Inflammatory macrophage (primary cell): ENCODE measurements around the gene DDX24.
"Not testable (repeated sequence)": the region's sequence is repeated elsewhere in the genome, so short reads cannot be mapped to it uniquely, and the experiment has no call there.

ENCODE experiments used
- DNase-seq, 2 donors: peaks; one replicate each; pipeline ENCODE4 v3.0.0-alpha.2; 2020 to 2022

DDX24 gene

GRCh38 chr14:94077823-94078222 lies 3.2 kb downstream of the DDX24 start:
- DNase-seq, result no peak

- no peak for DNase-seq
These were observed 3.7 kb downstream of the DDX24 start for GRCh38 chr14:94077111-94077821.

- no peak for DNase-seq
These were observed 6.0 kb downstream of the DDX24 start for GRCh38 chr14:94075008-94075407.

GRCh38 chr14:94074534-94074933 lies 6.5 kb downstream of the DDX24 start:
- DNase-seq, result no peak

GRCh38 chr14:94072076-94072475 lies 8.9 kb downstream of the DDX24 start:
- DNase-seq, result not testable (repeated sequence)

GRCh38 chr14:94066089-94066676 lies 14.8 kb downstream of the DDX24 start:
- DNase-seq, result no peak

GRCh38 chr14:94062344-94062940 lies 18.6 kb downstream of the DDX24 start:
- DNase-seq, result no peak

- DNase-seq, result no peak
These were observed 21.0 kb downstream of the DDX24 start for GRCh38 chr14:94059998-94060397.

- DNase-seq, result no peak
These were observed 22.3 kb downstream of the DDX24 start for GRCh38 chr14:94058674-94059138.

GRCh38 chr14:94058128-94058673 lies 22.8 kb downstream of the DDX24 start:
- DNase-seq, result no peak

- DNase-seq, result peak; percentile 14 to 33
These were observed 24.3 kb downstream of the DDX24 start for GRCh38 chr14:94056579-94057308.

- DNase-seq, result no peak
These were observed 26.1 kb downstream of the DDX24 start for GRCh38 chr14:94054936-94055335.

GRCh38 chr14:94054401-94054800 lies 26.6 kb downstream of the DDX24 start:
- no peak for DNase-seq

GRCh38 chr14:94052662-94053061 lies 28.3 kb downstream of the DDX24 start:
- DNase-seq, result no peak

GRCh38 chr14:94052199-94052598 lies 28.8 kb downstream of the DDX24 start:
- DNase-seq, result no peak

GRCh38 chr14:94051779-94052178 lies 29.2 kb downstream of the DDX24 start:
- DNase-seq, result no peak

- DNase-seq, result no peak
These were observed 29.9 kb downstream of the DDX24 start for GRCh38 chr14:94051115-94051514.

- no peak for DNase-seq
These were observed 30.6 kb downstream of the DDX24 start for GRCh38 chr14:94050231-94050880.

- DNase-seq, result no peak
These were observed 31.4 kb downstream of the DDX24 start for GRCh38 chr14:94049625-94050023.

- no peak for DNase-seq
These were observed 32.0 kb downstream of the DDX24 start for GRCh38 chr14:94048691-94049624.

GRCh38 chr14:94047581-94047980 lies 33.4 kb downstream of the DDX24 start:
- DNase-seq, result no peak
